T47D (cell line): ENCODE measurements around the gene ADGRL1.
"Not testable (repeated sequence)": the region's sequence is repeated elsewhere in the genome, so short reads cannot be mapped to it uniquely, and the experiment has no call there.

Source experiments
- DNase-seq, 2 experiments: peaks; one replicate each; pipeline versions ENCODE4 v3.0.0 to v3.0.0-alpha.2; 2011 to 2012; ENCODE audit warnings: low read depth in 1 of 2, low spot score in 1 of 2
- JUND ChIP-seq: IDR thresholded peaks from 2 replicates; pipeline ENCODE4 v1.6.1; 2012; ENCODE audit warnings: low read depth
- in situ Hi-C: cut with HindIII; loops from 2 replicates; pipeline ENCODE4 v1.10.0; 2016; ENCODE audit warnings: low sequenced_read_pairs, low pct_unique_long_range_greater_than_20kb

Gene ADGRL1

DNA sequence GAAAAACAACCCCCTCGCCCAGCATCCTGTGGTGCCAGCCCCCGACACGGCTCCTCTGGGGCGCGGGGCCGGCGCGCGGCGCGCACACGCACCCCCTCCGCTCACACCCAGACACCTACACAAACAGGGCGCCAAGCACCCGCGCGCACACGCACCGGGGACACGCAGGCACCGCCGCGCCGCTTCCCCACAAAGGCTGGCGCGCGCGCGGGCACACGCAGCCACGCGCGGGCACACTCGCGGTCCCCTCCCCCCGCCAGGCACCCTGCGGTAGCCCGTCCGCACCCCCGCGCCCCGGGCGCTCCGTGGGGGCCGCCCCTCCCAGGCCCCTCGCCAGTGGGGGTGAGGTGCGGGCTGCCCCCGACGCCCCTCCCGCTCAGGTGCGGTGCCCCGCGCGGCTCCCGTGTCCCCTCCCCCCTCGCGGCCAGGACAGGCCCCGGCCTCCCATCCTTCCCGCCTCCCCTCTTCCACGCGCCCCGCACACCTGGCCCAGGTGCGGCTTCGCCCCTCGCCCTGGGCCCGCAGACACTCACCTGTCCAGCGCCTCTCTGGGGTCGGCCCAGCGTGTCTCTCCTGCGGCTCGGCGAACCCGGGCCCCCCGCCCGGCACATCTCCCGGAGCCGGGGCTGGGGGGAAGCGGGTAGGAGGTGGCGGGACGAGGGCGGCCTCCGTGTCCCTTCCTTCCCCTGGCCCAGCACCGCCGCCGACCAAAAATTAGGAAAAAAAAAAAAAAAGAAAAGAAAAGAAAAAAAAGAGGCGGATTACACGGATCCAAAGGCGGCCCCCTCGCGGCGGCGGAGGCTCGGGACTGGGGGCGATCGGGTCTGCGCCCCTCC, at the start of gene ADGRL1:
Gene ADGRL1, minus strand, starts transcription at position 718 of the 836 bp plus-strand sequence. CDS start 22,567 bp downstream, outside the sequence.
- DNase-seq: peak in 1 of 2 experiments; percentile 33

DNA sequence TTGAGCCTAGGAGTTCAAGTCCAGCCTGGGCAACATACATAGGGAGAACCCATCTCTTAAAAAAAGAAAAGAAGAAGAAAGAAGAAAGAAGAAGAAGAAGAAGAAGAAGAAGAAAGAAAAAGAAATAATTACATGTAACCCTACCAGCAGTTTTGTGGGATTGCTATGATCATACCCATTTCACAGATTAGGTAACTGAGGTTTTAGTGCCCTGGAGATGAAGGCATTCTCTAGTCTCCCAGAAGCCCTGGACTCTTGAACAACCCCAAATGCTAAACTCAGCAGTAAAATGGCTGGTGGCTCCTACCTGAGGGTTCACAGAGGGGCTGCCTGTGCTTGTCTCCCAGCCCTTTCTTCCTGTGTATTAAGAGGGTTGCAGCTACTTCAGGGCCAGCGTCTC, 49.3 kb upstream of the ADGRL1 start:
- DNase-seq, in situ Hi-C loops: not testable (repeated sequence)

More for the DNA sequence above, at the start of gene ADGRL1:
- in situ Hi-C loops: not testable (repeated sequence)

DNA sequence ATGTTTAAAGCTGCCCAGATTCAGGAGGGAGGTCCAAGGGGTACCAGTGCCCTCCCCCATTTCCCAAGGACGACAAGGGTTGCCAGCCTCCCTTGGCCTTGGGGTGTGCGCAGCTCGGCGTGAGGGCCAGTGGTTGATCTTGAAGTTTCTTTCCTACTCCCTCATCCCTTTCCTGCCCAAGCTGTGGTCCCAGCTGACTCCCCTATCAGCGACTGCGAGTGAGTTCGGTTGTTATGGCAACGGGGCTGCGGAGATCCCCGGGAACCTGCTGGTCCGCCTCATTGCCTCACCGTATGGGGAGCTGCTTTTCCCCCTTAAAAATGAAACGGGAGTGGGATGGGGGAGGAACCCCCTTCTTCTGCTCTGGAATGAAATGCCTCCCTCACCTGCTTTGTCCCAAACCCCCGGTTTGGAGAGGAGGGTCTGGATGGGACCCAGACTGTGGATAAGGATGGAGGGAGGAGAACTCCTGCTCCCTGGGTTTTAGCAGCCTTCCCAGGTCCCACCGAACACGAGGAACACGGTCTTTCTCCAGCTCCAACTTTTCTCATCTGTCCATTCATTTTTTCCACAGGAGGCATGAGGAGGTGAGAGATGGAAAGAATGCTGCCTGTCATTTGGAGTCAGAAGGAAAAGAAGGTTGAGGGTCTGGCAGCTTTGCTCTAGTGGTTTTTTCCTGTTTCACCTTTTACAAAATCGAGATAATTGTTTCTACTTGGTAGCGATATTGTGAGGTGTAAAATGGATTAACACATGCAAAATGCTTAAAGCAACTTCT, 48.0 kb upstream of the ADGRL1 start:
- DNase-seq, in situ Hi-C loops: not testable (repeated sequence)

DNA sequence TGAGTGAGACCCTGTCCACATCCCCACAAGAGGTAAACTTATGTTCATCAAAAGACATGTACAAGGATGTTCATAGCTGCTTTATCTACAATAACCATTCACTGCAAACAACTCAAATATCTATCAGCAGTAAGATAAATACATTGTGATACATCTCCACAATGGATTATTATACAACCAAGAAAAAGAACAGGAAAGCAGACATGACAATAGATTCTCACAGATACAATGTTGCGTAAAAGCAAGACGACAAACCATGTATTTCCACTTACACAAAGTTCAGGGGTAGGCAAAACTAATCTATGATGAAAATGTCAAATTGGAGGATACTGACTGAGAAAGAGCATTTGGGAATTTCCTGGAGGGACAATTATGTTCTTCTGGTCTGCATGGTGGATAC, 46.2 kb upstream of the ADGRL1 start:
- in situ Hi-C loops, DNase-seq: not testable (repeated sequence)

DNA sequence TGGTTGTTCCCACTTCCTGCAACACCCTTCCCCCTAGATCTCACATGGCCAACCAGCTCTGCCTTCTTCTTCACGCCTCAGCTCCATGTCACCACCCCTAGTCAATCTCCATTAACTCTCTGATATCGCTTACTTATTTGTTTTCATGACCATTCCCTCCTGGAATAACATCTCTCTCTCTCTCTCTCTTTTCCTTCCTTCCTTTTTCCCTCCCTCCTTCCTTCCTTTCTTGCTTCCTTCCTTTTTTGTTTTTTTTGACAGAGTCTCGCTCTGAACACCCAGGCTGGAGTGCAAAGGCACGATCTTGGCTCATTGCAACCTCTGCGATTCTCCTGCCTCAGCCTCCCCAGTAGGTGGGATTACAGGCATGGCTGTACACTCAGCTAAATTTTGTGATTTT, 44.9 kb upstream of the ADGRL1 start:
- in situ Hi-C loops: no loop called here
- no peak for TF ChIP-seq JUND
- no peak for DNase-seq

DNA sequence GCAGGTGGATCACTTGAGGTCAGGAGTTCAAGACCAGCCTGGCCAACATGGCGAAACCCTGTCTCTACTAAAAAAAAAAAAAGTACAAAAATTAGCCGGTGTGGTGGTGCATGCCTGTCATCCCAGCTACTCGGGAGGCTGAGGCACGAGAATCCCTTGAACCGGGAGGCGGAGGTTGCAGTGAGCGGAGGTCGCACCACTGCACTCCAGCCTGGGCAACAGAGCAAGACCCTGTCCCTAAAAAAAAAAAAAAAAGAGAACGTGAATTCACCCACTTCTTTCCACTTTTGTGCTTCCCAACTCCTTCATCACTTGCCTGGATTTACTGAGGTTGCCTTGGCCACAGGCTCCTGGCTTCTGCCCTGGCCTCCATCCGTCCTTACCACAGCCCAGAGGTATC, 44.3 kb upstream of the ADGRL1 start:
- in situ Hi-C loops, DNase-seq: not testable (repeated sequence)

DNA sequence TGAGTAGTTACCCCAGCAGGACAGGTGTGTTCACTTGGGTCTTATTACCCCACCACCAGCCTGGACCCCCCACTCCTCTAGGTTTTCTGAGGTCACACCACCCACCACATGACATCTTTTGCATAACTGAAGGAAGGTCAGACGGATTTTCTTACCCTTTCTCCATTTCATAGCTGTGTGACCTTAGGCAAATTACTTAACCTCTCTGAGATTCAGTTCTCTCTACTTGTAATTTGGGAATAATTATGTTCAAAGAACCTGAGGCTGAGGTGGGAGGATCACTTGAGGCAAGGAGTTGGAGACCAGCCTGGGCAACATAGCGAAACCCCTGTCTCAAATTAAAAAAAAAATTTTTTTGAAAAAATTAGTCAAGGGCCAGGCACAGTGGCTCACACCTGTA, 43.9 kb upstream of the ADGRL1 start:
- in situ Hi-C loops, DNase-seq: not testable (repeated sequence)

DNA sequence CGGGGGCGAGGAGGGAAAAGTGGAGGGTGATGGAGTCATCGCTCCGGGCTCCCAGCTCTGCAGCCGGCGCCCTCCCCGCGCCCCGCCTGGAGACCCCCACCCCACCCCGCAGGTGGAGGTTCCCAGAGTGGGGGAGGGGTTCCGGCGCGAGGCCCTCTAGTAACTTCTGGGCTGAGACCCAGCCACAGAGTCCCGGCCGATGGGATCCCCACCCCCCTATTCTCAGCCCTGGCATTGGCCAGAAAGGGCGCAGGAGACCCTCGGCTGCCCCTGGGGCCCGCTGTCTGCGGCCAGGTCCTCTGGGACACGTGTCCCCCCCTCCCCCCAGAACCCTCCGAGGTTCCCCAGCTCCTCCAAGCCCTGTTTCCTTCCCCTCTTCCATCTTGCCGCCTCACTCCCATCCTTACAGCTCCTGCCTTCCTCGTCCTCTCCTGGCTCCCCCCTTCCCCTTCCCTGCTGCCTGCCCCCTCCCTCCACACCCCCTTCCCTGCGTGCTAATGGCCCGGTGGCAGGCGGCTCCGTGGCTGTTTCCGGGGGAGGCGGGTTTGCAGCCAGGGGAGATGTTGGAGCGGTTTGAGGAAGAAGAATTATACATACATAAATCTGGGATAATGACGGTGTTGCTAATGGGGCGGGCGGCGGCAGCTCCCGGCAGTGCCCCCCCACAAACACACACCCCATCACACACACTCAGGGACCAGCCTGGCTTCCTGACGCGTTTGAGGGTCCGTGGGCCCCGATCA, 43.2 kb upstream of the ADGRL1 start:
- DNase-seq: peak in 1 of 2 experiments; percentile 12
- in situ Hi-C loops: not testable (repeated sequence)

DNA sequence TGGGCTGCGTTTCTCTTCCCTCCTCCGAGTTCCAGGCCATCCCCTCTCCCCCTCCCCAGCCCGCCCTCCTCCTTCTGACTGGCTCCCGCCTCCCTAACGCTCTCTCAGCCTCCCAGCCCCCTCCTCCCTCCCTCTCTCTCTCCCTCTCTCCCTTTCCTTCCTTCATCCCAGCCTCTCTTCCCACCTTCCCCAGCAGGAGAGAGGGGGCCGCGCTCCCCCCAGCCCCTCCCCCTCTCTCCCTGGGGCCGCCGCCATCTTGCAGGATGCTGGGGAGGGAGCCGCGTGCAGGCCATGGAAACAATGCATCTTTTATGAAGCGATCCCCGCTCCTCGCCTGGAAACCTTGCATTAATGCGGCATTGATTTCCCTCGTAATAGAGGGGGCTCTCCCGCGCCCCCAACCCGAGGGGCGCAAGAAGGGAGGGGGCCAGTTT, 42.6 kb upstream of the ADGRL1 start:
- TF ChIP-seq JUND: no peak
- DNase-seq: peak in 1 of 2 experiments; percentile 67
- in situ Hi-C loops: no loop called here

DNA sequence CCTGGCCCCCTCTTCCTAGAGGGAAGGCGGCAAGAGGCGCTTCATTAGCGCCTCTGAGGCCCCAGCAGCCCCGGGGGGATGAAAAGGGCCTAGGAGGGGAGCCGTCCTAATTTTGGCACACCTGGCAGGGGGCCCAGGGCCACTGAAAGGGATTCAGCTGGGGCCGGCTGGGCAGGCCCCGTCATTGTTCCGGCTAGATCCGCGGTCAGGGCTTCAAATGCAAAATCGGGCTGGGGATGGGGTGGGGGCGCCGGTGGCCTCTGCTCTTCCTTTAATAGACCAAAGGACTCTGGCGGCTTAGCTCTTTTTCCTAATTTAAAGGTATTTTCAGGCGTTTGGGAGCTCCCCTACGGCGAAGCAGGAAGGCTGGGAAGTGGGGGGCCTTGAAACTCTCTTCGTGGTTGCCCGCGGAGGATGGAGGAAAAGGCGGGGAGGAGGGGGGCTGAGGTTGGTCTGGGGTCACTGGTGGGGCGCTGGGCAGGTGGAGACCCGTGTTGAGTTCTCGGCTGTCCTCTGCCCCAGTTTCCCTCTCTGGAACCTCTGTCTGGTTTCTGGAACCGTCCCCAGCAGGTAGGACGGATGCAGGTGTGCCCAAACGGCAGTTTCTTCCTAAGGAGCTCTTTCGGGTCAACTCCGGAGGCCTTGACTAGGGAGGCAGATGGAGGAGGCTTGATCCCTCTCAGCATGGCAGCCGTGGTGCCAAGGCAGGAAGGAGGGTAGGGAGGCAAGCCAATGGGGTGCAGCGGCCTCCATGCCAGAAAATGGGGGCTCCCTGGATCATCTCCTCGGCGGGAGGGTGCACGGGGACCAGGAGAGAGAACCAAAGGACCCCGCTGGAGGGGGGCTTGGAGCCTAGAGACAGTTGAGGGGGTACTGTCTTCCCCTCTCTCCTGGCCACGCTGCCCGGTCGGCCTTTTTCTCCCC, 41.8 kb upstream of the ADGRL1 start:
- peak in 1 of 2 experiments; percentile 24 for DNase-seq
- in situ Hi-C loops: not testable (repeated sequence)

DNA sequence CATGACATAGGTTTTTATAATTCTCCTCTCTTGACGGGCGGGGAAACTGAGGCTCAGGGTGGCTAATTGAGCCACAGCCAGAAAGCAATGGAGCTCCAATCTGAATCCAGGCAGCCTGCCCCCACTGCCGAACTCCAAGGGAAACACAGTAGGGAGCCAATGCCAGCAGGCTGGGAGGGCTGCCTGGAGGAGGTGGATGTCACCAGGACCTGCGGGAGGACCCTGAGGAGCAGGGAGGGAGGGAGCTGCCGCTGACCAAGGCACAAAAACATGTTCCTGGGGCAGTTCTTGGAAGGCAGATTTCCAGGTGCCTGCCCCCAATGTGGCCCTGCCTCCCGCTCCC, 41.2 kb upstream of the ADGRL1 start:
- DNase-seq, in situ Hi-C loops: not testable (repeated sequence)

DNA sequence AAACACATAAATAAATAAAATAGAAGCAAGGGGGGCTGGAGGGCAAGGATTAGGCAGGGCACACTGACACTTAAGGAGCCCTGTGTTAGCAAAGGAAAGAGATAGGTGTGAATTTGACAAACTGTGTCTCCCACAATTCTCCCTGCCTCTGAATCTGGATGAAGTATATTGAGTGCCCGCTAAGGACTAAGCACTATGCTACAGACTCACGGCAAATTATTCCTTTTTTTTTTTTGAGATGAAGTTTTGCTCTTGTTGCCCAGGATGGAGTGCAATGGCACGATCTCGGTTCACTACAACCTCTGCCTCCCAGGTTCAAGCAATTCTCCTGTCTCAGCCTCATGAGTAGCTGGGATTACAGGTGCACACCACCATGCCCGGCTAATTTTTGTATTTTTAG, 38.4 kb upstream of the ADGRL1 start:
- in situ Hi-C loops, DNase-seq: not testable (repeated sequence)

DNA sequence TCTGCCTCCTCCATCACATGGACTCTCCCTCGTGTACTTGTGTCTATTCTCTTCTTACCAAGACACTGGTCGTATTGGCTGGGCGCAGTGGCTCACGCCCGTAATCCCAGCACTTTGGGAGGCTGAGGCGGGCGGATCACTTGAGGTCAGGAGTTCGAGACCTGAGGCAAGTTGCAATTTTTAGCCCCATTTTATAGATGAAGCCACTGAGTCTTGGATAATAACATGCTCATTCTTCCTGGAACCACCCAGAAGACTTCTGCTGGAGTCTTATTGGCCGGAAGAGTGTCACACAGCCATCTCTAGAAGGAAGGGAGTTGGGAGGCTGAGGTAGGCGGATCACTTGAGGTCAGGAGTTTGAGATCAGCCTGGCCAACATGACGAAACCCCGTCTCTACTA, 37.7 kb upstream of the ADGRL1 start:
- in situ Hi-C loops, DNase-seq: not testable (repeated sequence)
